ENCODE results near the gene RAD52. TPM values are rescaled to one million over a fixed set of nuclear protein-coding genes. Genes with fewer than 3 reads are reported as not detected.

RAD52 gene
- total RNA-seq, 1 experiment from 2014 or later: 19.2 TPM

- no peak for TF ChIP-seq E2F4 (CRISPR knock-in tag; IDR thresholded peaks at IDR 0.05; ENCODE audit: borderline replicate concordance, low read depth)
- TF ChIP-seq TEAD1 (CRISPR knock-in tag; IDR thresholded peaks at IDR 0.05): no peak
- TF ChIP-seq FOXJ3 (CRISPR knock-in tag; IDR thresholded peaks at IDR 0.05; ENCODE audit: borderline replicate concordance): no peak
- TF ChIP-seq ZNF281 (CRISPR knock-in tag; IDR thresholded peaks at IDR 0.05): peak; percentile 71
- no peak for TF ChIP-seq STAT6 (CRISPR knock-in tag; conservative IDR thresholded peaks at IDR 0.05; ENCODE audit: low read depth)
- TF ChIP-seq HMGA2 (CRISPR knock-in tag; IDR thresholded peaks at IDR 0.05): no peak
- TF ChIP-seq MXD4 (CRISPR knock-in tag; IDR thresholded peaks at IDR 0.05; ENCODE audit: borderline replicate concordance): no peak
- TF ChIP-seq FOXP1 (CRISPR knock-in tag; IDR thresholded peaks at IDR 0.05; ENCODE audit: borderline replicate concordance): no peak; the same call in none of the 2 replicates
- TF ChIP-seq FOXK1 (CRISPR knock-in tag; IDR thresholded peaks at IDR 0.05): no peak
- no peak for TF ChIP-seq GTF2I (CRISPR knock-in tag; conservative IDR thresholded peaks at IDR 0.05)
- TF ChIP-seq NFYB (CRISPR knock-in tag; conservative IDR thresholded peaks at IDR 0.05; ENCODE audit: low read depth): no peak
- peak; percentile 61; the same call in 1 of the 2 replicates for TF ChIP-seq CREM (CRISPR knock-in tag; IDR thresholded peaks at IDR 0.05)
- no peak for TF ChIP-seq ESRRA (CRISPR knock-in tag; IDR thresholded peaks at IDR 0.05; ENCODE audit: borderline replicate concordance)
- no peak for TF ChIP-seq ZNF317 (CRISPR knock-in tag; IDR thresholded peaks at IDR 0.05; ENCODE audit: borderline replicate concordance, low read depth)
- TF ChIP-seq ATF2 (CRISPR knock-in tag; IDR thresholded peaks at IDR 0.05; ENCODE audit: borderline replicate concordance, low read depth): no peak
- TF ChIP-seq ZNF532 (CRISPR knock-in tag; IDR thresholded peaks at IDR 0.05; ENCODE audit: borderline replicate concordance): no peak
- no peak for TF ChIP-seq NFE2L1 (CRISPR knock-in tag; IDR thresholded peaks at IDR 0.05)
- no peak for TF ChIP-seq PRRX2 (CRISPR knock-in tag; IDR thresholded peaks at IDR 0.05)
- TF ChIP-seq ZNF425 (CRISPR knock-in tag; conservative IDR thresholded peaks at IDR 0.05): no peak
- TF ChIP-seq ZNF396 (CRISPR knock-in tag; IDR thresholded peaks at IDR 0.05; ENCODE audit: borderline replicate concordance): no peak
- no peak for TF ChIP-seq ZNF671 (CRISPR knock-in tag; IDR thresholded peaks at IDR 0.05)
- TF ChIP-seq NFATC4 (CRISPR knock-in tag; IDR thresholded peaks at IDR 0.05): no peak
These were observed 41.3 kb upstream of the RAD52 start, which contains the start of gene ERC1 (continued) for GRCh38 chr12:990661-991349.

All from WTC11 (cell line).